Lower leg skin (tissue), 3 donors: Measurements from ENCODE around the gene ULK1.

Source experiments
- POLR2A ChIP-seq, 2 donors: fragments of 450-650 bp; IDR thresholded peaks; one replicate each; pipeline ENCODE4 v1.6.1; 2016 to 2017; ENCODE audit warnings: antibody characterized with exemption in 2 of 2, mild to moderate bottlenecking in 1 of 2, moderate library complexity in 1 of 2
- TF ChIP-seq, protein P1 (sequence below), 3 donors: fragments of 450-650 bp; IDR thresholded peaks; one replicate each; pipeline ENCODE4 v1.5.1; 2016; ENCODE audit warnings: antibody characterized with exemption in 3 of 3, mild to moderate bottlenecking in 3 of 3, moderate library complexity in 2 of 3

DNA sequence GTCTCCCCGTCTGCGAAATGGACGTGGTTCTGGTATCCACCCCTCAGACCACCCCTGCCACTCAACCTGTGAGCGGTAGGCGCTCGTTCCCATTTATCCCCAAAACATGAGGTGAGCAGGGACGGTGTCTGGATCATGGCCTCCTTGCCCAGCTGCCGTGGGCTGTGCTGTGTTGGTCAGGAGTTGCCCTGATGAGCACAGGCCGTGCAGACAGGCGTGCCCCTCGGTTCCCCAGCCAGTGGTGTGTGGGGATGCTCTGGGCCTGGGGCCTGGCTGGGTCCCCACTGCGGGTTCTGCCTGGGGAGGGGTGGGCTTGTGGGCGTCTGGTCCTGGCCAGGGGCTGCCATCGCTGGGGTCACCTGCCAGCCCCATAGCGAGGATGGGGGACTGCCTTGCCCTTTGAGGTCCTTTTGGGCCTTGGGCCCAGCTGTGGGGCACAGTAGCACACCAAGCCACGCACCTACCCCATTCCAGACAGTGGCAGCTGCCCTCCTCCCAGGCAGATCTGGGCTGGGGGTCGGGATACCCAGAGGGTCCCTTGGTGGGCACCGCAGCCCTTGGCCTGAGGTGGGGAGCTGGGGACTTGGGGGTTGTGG lies 23.4 kb downstream of the ULK1 start:
- TF ChIP-seq, protein P1, sequence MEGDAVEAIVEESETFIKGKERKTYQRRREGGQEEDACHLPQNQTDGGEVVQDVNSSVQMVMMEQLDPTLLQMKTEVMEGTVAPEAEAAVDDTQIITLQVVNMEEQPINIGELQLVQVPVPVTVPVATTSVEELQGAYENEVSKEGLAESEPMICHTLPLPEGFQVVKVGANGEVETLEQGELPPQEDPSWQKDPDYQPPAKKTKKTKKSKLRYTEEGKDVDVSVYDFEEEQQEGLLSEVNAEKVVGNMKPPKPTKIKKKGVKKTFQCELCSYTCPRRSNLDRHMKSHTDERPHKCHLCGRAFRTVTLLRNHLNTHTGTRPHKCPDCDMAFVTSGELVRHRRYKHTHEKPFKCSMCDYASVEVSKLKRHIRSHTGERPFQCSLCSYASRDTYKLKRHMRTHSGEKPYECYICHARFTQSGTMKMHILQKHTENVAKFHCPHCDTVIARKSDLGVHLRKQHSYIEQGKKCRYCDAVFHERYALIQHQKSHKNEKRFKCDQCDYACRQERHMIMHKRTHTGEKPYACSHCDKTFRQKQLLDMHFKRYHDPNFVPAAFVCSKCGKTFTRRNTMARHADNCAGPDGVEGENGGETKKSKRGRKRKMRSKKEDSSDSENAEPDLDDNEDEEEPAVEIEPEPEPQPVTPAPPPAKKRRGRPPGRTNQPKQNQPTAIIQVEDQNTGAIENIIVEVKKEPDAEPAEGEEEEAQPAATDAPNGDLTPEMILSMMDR (IDR thresholded peaks at IDR 0.05), result no peak
- TF ChIP-seq POLR2A (IDR thresholded peaks at IDR 0.05), result no peak
